Left hindlimb (tissue), 1 donor: ENCODE measurements around the gene EMX2.
"Not testable (repeated sequence)": the region's sequence is repeated elsewhere in the genome, so short reads cannot be mapped to it uniquely, and the experiment has no call there.

Experiments
- DNase-seq: peaks from one replicate; pipeline ENCODE4 v3.0.0-alpha.2; 2018

EMX2 gene

DNA sequence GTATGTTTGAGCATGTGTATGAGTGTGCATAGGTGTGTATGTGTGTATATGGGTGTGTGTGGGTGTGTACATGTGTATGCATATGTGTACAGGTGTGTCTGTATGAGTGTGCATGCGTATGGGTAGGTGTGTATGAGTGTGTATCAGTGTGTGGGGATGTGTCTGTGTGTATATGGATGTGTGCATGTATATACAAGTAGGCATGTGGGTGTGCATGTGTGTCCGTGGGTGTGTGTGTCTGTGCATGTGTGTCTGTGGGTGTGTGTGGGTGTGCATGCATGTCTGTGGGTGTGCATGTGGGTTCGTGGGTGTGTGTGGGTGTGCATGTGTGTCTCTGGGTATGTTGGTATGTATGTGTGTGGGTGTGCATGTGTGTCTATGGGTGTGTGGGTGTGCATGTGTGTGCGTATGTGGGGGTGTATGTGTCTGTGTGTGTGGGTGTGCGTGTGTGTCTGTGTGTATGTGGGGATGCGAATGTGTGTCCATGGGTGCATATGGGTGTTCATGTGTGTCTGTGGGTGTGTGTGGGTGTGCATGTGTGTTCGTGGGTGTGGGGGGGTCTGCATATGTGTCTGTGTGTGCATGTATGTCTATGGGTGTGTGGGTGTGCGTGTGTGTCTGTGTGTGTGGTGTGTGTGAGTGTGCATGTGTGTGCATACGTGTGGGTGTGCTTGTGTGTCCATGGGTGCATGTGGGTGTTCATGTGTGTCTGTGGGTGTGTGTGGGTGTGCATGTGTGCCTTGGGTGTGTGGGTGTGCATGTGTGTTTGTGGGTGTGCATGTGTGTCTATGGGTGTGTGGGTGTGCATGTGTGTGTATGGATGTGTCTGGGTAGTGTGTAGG, 20.6 kb downstream of the EMX2 start:
- no peak for DNase-seq

DNA sequence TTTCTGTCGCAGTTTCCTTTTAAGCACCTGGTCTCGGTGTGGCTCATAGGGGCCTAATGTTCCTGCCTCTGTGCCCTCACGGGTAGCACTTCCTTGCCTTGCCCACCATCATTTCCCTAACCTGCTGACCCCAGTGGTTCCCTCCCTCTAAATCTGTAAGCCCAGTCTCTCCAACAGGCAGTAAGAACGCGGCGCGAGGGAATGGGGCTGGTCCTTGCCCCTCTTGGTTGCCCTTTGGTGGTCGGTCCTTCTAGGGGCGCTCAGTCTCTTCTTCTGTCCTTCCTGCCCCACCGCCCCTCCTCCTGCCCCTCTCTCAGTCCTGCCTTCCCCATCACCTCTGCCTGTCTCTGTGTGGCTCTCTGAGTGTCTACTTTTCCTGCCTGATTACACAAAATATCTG, 21.2 kb downstream of the EMX2 start:
- no peak for DNase-seq

DNA sequence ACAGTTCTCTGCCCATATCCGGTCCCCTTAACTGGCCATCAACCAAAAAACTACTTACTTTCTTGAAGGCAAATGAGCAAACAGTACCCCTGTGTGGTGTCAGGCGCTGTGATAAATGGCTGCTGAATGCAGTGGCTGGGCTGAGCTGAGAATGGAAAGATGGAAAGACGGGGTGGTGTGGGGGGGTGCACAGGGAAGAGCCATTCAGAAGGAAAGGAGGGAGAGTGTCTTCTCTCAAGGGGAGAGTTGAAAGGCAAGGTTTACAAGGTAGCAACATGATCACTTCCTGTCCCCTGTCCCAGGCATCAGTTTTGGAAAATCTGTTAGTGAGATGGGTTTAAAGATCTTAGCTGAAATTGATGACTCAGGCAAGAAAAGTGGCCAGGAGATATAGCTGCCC, 22.5 kb downstream of the EMX2 start:
- DNase-seq, result no peak

DNA sequence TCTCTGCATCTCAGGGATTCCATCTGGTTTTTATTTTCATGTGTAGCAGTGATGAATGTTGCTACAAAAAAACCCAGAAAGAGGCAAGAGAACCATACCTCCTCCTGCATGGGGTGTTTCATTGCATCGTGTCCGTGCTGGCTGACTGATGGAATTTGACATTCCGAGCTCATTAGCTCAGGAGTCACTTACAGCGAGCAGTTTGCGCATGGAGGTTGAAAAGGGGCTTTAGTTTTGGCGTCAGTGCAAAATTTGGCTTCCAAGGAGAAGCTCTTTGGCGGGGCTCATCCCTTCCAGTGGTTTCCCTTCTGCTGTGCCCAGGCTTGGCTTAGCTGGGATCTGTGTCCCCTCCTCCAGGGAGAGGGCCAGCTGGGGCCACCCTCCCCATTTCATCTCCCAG, 25.8 kb downstream of the EMX2 start:
- DNase-seq, result no peak

DNA sequence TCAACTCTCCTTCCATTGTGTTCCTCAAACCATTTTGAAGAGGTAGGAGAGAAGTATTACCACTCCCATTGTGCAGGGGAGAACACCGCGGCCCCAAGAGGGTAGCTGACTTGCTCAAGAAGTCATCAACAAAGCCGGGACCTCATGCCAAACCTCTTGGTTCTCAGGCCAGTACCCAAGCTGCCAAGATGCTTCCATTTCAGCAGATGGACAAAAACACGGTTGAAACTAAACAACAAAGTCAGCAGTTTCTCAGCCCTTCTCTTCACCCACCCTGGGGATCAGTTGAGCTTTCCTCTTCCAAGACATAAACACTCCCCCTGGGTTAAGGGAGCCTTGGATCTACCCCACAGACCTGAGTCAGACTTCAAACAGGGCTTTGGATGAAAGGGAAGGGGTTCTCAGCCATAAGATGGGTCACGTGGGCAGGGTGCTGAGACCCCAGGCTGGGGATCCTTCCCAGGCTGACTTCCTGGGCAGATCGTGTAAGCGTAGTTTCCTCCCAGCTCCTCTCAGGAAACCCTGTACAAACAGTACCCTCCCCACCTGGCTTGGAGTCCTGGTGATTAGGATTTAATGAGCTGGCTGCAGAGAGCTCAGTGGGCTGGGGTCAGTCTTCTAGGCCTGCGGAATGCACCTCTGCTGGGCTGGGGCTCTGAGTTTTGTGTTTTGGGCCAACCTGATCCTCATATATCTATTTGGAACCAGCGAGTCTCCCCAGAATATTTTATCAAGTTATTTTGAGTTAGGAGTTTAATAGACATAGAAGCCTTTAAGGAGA, 27.3 kb downstream of the EMX2 start:
- DNase-seq, result no peak

DNA sequence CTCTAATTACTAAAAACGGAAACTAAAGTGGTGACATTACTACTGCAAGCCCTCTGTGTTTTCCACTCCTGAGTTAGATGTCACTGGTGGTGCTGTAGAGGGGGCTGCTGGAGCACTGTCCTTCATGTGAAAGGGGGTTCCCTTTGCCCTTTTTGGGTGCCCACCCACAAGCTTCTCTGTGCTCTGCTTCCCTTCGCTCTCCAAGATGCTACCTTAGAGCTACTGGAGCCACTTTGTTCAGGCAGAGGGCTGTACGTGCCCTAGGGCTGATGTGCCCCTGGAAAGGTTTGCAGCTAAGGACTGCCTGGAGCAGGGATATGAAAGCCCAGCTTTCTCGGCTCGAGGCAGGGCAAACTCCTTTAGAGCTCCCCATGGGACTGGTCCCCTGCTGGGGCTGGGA, 28.3 kb downstream of the EMX2 start:
- no peak for DNase-seq

DNA sequence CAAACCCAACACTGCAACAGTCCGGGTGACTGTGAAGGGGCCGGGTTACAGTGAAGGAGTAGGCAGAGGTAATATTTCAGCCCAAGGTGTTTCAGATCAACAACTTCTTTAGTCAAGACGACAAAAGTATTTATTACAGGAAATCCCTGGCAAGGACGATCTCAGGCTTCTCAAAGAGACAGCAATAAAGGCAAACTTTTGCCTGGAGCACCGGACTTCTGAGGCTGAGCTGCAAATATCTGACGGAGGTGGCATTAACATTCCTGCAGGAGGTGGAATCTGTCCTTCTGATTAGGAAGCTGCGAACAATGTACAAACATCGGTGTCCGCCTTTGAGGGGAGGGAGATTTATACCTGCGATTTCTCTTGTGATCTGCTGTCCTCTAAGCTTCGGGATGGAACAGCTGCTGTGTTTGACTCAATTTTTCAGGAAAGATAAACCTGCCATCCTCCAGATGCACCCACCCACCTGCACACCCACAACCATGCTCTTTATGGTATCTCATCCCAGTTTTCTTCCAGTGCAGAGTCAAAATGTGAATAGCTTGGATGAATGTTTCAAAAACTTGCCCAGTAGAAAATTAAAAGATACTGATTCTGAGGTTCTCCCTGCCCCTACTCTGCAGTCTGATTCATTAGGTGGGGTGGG, 32.1 kb downstream of the EMX2 start:
- no peak for DNase-seq

DNA sequence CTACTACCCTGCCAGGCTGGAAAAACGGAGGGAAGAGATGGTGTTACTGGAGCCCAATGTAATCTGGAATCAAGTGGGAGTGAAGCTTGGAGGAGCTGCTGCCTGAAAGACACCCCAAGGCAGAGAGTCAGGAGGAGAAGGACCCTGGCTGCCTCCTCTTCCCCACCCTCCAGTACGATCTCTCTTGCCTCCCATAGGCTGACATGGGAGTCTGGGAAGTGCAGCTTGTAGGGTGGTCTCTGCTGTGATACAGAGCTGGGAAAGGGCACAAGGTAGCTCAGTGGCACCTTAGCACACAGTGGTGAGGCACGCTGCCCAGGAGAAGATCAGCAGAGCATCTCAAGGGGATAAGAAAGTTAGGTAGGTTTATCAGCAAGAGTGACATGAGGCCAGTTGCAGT, 35.9 kb downstream of the EMX2 start:
- no peak for DNase-seq

DNA sequence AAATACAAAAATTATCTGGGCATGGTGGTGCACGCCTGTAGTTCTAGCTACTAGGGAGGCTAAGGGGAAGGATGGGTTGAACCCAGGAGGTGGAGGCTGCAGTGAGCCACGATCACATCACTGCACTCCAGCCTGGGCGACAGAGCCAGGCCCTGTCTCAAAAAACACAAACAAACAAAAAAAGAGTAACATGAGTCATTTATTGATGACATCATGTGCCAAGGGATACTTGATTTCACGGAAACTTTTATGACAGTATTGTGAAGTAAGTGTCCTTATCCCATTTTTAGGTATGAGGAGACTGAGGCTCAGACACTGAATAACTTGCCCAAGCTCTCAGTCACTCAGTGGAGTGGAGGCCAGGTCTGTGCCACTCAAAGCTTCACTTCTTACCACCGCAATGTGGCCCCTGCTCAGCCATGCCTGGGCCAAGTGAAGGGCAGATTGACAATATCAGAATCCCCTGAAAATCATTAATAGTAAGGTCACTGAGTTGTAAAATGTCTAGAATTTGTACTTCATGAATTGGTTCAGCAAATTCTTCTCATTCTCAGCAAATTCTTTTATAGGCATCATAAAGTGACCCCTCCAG, 36.5 kb downstream of the EMX2 start:
- DNase-seq, result no peak

DNA sequence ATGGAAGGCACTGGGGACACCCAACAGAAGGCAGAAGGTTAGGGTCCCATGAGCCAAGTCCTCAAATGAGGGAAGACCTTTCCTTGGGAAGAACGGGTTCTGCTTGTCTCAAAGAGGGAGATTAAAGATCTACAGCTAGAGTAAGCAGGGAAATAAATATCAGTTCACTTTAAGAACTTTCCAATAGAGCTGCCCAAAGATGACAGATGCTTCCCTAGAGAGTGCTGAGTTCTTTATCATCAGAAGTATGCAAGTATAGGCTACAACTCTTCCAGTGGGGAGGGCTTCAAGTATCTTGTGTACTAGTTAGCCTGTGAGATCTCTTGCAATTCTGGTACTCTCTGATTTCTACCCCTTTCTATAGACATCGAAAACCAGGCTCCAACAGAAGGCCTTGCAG, 39.4 kb downstream of the EMX2 start:
- DNase-seq, result no peak

DNA sequence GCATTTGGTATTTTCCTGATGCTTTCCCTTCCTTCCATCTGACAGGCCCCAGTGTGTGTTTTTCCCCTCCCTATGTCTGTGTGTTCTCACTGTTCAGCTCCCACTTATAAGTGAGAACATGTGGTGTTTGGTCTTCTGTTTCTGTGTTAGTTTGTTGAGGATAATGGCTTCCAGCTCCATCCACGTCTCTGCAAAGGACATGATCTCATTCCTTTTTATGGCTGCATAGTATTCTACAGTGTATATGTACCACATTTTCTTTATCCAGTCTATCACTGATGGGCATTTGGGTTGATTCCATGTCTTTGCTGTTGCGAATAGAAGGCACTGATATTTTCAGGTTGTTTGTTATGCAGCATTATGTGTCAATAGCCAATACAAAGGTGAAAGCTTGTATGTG, 42.3 kb downstream of the EMX2 start:
- not testable (repeated sequence) for DNase-seq

DNA sequence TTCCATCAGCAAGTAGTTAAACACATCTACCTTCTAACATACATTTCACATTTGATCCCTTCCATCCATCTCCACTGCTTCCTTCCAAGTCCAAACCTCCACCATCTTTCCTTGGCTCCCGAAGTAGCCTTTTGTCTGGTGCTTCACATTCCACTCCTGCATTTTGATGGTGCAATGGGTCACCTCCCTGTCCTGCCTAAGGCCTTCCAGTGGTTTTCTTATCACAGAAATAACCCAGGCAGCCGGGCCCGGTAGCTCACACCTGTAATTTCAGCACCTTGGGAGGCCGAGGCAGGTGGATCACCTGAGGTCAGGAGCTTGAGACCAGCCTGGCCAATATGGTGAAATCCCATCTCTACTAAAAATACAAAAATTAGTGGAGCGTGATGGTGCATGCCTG, 44.5 kb downstream of the EMX2 start:
- DNase-seq, result no peak

DNA sequence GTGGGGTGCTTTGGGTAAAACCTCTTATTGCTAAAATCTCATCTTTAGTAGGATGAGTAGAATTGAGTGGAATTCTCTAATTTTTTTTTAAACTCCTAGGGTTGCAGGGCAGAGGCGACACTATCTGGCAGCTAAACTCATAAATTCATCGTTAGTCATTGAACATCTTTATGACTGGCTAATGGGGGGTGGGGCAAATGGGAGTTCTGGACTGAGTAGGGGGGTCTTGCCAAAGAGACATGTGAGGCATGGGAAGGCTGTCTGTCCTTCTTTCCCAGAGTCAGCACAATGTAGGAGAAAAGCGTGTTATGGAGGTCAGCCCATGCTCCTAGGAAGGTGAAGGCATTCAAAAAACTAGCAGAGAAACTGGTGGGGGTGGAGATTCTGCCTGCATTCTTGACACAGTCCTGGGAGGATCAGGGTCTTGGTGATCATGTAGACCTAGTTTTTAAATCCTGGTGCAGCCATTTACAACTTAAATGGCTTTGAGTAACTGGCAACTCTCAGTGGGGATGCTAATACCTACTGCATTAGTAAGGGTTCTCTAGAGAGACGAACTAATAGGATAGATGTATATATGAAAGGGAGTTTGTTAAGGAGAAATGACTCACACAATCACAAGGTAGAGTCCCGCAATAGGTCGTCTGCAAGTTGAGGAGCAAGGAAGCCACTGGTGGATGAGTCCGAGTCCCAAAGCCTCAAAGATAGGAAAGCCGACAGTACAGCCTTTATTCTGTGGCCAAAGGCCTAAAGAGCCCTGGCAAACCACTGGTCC, 47.7 kb downstream of the EMX2 start:
- DNase-seq, result no peak

DNA sequence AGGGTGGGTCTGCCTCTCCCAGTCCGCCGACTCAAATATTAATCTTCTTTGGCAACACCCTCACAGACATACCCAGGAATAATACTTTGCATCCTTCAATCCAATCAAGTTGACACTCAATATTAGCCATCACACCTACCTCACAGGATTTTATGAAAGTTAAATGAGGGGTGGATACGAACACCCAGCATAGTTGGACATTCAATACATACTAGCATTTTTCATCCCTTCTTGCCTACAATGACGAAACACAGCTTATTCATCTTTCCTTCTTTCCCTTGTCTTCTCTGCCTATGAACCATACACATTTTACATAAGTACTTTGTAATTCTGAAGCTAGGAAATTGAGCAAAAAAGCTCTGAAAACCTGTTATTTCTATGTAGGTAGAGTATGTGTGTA, 48.5 kb downstream of the EMX2 start:
- DNase-seq, result no peak

DNA sequence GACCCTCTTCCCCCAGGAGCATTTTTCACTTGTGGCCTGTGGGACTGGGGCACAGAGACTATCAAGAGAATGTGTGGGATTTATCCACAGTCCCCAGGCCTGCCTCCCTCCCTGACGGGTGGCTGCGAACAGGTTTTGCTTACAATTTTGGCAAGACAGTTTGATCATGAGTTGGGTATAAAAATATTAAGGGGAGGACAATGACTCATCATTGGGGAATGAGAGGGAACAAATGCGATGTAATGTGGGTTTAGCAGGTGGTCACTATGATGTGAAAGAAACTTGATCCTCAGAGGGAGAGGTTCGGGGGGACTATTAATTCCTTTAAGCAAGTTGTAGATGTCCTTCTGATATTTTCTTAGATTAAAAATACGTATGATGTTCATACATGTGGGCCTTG, 52.2 kb downstream of the EMX2 start:
- no peak for DNase-seq

DNA sequence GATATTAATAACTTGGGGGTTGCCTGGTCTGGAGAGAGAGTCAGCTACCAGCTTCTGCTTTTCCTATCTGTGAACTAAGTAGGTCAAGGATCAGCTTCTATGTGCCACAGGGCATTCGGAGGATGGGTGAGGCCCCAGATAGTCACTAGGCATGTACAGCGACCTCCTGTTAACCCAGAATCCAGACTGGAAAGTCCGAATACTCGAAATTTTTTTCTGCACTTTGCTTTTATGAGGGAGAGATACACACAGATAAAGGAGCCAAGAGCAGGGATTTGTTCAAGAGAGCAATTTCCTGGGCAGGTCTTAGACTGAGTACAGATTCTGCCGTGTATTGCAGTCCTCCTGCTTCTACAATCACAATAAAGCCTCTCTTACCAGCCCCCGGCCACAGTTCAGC, 54.2 kb downstream of the EMX2 start:
- no peak for DNase-seq

DNA sequence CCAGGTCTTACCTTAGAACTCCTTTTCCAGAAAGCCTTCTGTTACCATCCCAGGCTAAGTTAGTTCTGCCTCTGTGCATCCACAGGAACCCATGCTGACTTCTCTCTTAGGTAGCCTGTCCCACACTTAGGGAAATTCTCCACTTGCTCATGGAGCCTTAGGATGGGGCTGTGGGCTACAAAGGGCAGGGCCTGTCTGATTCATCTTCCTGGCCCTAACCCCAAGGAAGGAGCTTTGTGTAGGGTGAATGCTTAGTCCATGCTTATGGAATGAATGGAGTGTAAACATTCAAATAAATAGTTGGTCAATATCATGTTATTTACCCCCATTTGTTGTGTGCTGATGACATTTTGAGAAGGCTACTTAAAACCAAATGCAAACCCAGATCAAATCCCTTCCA, 54.7 kb downstream of the EMX2 start:
- no peak for DNase-seq
